Vagina (tissue), 2 donors: ENCODE data around the gene PKN2. TPM values are rescaled to one million over a fixed set of nuclear protein-coding genes. Genes with fewer than 3 reads are reported as not detected.

Experiments
- DNase-seq, 2 donors: peaks; one replicate each; pipeline ENCODE4 v3.0.0-alpha.2; 2017; ENCODE audit errors: extremely low spot score in 2 of 2
- H3K27ac ChIP-seq: fragments of 200-600 bp; sonication (generic); one replicate; pipeline ENCODE4 v1.5.1; 2019
- H3K27me3 ChIP-seq: fragments of 200-600 bp; sonication (generic); one replicate; pipeline ENCODE4 v1.5.1; 2019
- H3K36me3 ChIP-seq, 2 donors: fragments of 200-600 bp; sonication (generic); one replicate each; pipeline ENCODE4 v1.5.1; 2017 to 2019
- H3K4me1 ChIP-seq: fragments of 200-600 bp; sonication (generic); one replicate; pipeline ENCODE4 v1.5.1; 2019
- H3K4me3 ChIP-seq, 2 donors: fragments of 200-600 bp; sonication (generic); 1 replicate in 1 of 2; 2 replicates in 1 of 2; pipeline ENCODE4 v1.5.1; 2016 to 2019
- H3K9me3 ChIP-seq: fragments of 200-600 bp; sonication (generic); one replicate; pipeline ENCODE4 v1.5.1; 2019
- CTCF ChIP-seq, 3 experiments: fragments of 450-650 bp in 2 of 3; fragments of 200-600 bp in 1 of 3; sonication (generic) in 1 of 3; IDR thresholded peaks; one replicate each; pipeline ENCODE4 v1.5.1; 2017 to 2019; ENCODE audit warnings: antibody characterized with exemption in 3 of 3, mild to moderate bottlenecking in 2 of 3, moderate library complexity in 2 of 3
- POLR2A ChIP-seq, 2 donors: fragments of 450-650 bp; IDR thresholded peaks; one replicate each; pipeline ENCODE4 v1.6.1; 2017; ENCODE audit warnings: antibody characterized with exemption in 2 of 2, mild to moderate bottlenecking in 2 of 2, moderate library complexity in 2 of 2
- POLR2AphosphoS5 ChIP-seq, 2 donors: sonication (generic); formaldehyde crosslinking; IDR thresholded peaks; one replicate each; pipeline ENCODE4 v1.9.0; 2017; ENCODE audit warnings: antibody characterized with exemption in 2 of 2, mild to moderate bottlenecking in 2 of 2, low read depth in 1 of 2; ENCODE audit not compliant: insufficient read depth in 1 of 2
- intact Hi-C: fragments of 100-400 bp; cut with DNase I; formaldehyde crosslinking; loops from one replicate; pipeline ENCODE4 v1.15.1; 2023
- total RNA-seq: library from RNA; depleted of rRNA; stranded (reverse); fragments of >200 nt; gene quantifications from one replicate; pipeline ENCODE4 v1.2.3, GENCODE V29; 2016

Gene PKN2
- total RNA-seq, 1 donor from 2014 or later: 38.3 TPM

GRCh38 chr1:88746916-88747315 lies 62.8 kb downstream of the PKN2 start:
- Histone ChIP-seq H3K4me1 (peaks cover 8% of the 10 kb centered on the region), H3K36me3 (peaks cover 0 to 7% of the 10 kb centered on the region in 2 donors), H3K27ac (no peak overlapping the region), H3K9me3 (no peaks in the 10 kb centered on the region), H3K27me3 (no peaks in the 10 kb centered on the region), H3K4me3 (no peak overlapping the region)
- intact Hi-C loops: no loop called here
- TF ChIP-seq CTCF (IDR thresholded peaks at IDR 0.05): no peak
- no peak for DNase-seq

- Histone ChIP-seq H3K36me3 (peaks cover 0 to 6% of the 10 kb centered on the region in 2 donors), H3K9me3 (no peaks in the 10 kb centered on the region), H3K4me1 (no peaks in the 10 kb centered on the region), H3K4me3 (no peak overlapping the region), H3K27ac (no peak overlapping the region), H3K27me3 (no peaks in the 10 kb centered on the region)
- TF ChIP-seq POLR2AphosphoS5 (IDR thresholded peaks at IDR 0.05; ENCODE audit: insufficient read depth in 1 of 2, low read depth in 1 of 2) (no peak), CTCF (IDR thresholded peaks at IDR 0.05) (no peak), POLR2A (IDR thresholded peaks at IDR 0.05) (no peak)
- DNase-seq: no peak
- intact Hi-C loops: no loop called here
These were observed 67.6 kb downstream of the PKN2 start for GRCh38 chr1:88751714-88752113.

- no peak overlapping the region for H3K27ac ChIP-seq
- H3K27me3 ChIP-seq: no peaks in the 10 kb centered on the region
- no peak for DNase-seq
- H3K4me3 ChIP-seq: no peak overlapping the region
- intact Hi-C loops: no loop called here
- no peaks in the 10 kb centered on the region for H3K9me3 ChIP-seq
- TF ChIP-seq CTCF (IDR thresholded peaks at IDR 0.05) (no peak), POLR2A (IDR thresholded peaks at IDR 0.05) (no peak), POLR2AphosphoS5 (IDR thresholded peaks at IDR 0.05; ENCODE audit: insufficient read depth in 1 of 2, low read depth in 1 of 2) (no peak)
- peaks cover 0 to 6% of the 10 kb centered on the region in 2 donors for H3K36me3 ChIP-seq
- no peaks in the 10 kb centered on the region for H3K4me1 ChIP-seq
These were observed 69.4 kb downstream of the PKN2 start for GRCh38 chr1:88753506-88753905.

DNA sequence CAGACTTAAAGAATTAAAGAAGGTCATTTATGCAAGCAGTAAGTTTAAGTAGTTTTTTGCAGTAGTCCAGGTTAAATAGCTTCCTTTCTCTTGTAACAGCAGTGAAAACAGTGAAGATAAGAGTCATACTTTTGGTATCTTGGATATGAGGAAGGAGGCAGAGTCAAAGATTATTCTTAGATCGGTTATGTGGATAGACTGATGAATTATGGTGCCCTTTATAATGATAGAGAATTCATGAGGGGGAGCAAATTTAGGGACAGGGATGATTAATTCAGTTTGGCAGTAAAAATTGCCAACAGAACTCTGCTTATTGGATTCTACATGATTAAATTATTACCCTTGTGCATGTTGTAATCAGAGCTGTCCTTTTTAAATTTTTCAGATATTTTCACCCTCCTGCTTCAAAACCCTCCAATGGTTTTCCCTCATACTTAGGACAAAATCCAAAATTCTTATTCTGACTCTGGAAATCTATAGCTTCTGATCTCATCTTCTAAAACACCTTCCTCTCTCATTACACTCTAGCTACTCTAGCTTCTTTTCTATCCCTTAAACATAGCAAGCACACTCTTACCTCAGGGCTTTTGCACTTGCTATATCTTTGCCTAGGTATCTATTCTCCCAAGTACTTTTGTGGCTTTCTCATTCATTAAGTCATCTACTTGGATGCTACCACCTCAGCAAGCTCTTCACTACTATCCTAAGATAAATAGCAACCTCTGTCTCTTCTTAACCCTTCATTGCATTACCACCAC lies 79.8 kb downstream of the PKN2 start:
- no peak overlapping the region for H3K4me3 ChIP-seq
- H3K4me1 ChIP-seq: peaks cover 6% of the 10 kb centered on the region
- TF ChIP-seq POLR2AphosphoS5 (IDR thresholded peaks at IDR 0.05; ENCODE audit: insufficient read depth in 1 of 2, low read depth in 1 of 2) (no peak), CTCF (IDR thresholded peaks at IDR 0.05) (no peak), POLR2A (IDR thresholded peaks at IDR 0.05) (no peak)
- H3K27me3 ChIP-seq: no peaks in the 10 kb centered on the region
- no peak overlapping the region for H3K27ac ChIP-seq
- no peaks in the 10 kb centered on the region for H3K36me3 ChIP-seq
- intact Hi-C loops: no loop called here
- no peak for DNase-seq
- H3K9me3 ChIP-seq: no peaks in the 10 kb centered on the region

DNA sequence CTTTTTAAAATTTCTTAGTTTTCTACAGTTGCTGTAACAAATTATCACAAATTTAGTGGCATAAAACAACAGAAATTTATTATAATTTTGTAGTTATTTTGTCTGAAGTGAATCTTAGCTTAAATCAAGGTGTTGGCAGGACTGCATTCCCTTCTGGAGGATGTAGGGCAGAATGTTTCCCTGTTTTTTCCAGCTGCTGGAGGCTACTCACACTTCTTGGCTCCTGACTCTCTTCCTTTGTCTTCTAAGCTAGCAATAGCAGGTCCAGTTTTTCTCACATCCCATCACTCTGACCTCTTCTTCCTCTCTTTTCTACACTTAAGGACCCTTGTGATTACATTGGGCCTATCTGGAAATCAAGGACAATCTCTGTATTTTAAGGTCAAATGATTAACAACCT lies 84.1 kb downstream of the PKN2 start:
- no peak for DNase-seq

More for the DNA sequence above, 84.1 kb downstream of the PKN2 start:
- H3K27me3 ChIP-seq: no peaks in the 10 kb centered on the region
- no peak overlapping the region for H3K27ac ChIP-seq
- intact Hi-C loops: no loop called here
- no peak overlapping the region for H3K4me3 ChIP-seq
- peaks cover 10% of the 10 kb centered on the region for H3K4me1 ChIP-seq
- no peaks in the 10 kb centered on the region for H3K9me3 ChIP-seq
- peaks cover 0 to 9% of the 10 kb centered on the region in 2 donors for H3K36me3 ChIP-seq
- TF ChIP-seq POLR2AphosphoS5 (IDR thresholded peaks at IDR 0.05; ENCODE audit: insufficient read depth in 1 of 2, low read depth in 1 of 2): no peak
